Mucosa of gallbladder (tissue), 1 donor: ENCODE data around the gene TMEM151B. TPM values are rescaled to one million over a fixed set of nuclear protein-coding genes. Genes with fewer than 3 reads are reported as not detected.

Experiments
- DNase-seq: peaks from one replicate; pipeline ENCODE4 v3.0.0-alpha.2; 2020; ENCODE audit warnings: low spot score
- total RNA-seq: library from RNA; stranded (reverse); gene quantifications from one replicate; pipeline ENCODE4 v1.2.1, GENCODE V29; 2021
- donor health status: DM: no; HTN: no; CAD: no.

The TMEM151B gene
- total RNA-seq, 1 donor from 2014 or later: 0.12 TPM

GRCh38 chr6:44232676-44233566, 37.3 kb upstream of the TMEM151B start:
- DNase-seq: no peak

GRCh38 chr6:44233567-44234100, 36.6 kb upstream of the TMEM151B start:
- no peak for DNase-seq

DNA sequence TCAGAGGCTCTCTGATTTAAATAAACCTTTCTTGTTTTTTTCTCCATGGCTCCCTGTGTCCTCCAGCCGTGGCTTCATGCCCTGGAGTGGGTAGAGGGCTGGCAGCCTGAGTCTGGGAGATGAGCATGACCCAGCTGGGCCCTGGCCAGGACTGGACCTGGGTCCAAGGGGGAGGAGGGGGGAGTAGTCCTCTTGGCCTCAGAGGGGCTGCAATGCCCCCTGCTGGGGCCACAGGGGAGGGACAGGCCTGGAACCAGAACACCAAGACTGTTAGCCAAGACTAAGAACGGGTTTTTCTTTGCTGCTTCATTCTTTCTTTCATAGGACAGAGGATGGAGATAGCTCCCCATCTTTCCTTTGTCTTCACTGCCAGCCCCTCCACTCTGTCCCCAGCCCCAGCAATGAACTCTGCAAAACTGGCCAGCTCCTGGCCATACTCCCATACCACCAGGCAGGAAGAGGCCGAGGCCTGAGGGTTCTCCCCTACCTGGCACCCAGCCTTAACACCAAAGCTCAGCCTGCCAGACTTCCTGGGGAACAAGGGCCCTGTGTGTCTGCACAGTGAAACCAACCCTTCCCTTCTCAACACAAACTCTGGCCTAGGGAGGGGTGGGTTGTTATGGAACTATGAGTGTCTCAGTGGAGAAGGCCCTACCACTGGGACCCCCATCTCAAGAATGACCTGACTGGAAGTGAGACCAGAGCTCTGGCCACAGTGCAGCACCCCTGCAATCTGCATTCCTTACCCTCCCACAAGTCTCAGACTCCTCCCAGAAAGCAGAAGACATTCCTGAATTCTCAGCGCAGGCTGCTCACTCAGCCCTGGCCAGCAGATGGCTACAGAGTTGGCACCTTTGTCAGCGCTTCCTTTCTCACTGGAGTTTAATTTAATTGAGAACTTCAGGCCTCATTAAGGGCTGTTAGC, 35.9 kb upstream of the TMEM151B start:
- peak; percentile 75 for DNase-seq

DNA sequence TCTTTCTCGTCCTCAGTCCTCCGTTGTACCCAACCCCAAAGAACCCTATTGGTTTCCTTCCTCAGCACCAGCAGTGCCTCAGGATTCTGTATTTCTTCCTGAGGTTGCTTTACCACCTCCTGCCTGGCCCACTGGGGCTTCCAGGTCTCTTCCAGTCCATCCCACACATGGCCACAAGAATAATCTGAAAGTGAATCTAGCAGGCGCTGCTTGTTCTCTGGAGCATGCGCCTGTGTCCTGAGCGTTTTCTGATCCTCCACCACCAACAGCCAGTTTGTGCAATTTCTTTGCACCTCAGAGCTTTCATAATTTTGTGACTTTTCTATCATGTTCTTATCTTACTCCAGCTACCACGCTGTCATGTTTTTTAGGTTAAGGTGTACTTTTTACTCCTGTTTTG, 35.0 kb upstream of the TMEM151B start:
- DNase-seq: no peak

GRCh38 chr6:44235891-44236516, 34.2 kb upstream of the TMEM151B start:
- no peak for DNase-seq

DNA sequence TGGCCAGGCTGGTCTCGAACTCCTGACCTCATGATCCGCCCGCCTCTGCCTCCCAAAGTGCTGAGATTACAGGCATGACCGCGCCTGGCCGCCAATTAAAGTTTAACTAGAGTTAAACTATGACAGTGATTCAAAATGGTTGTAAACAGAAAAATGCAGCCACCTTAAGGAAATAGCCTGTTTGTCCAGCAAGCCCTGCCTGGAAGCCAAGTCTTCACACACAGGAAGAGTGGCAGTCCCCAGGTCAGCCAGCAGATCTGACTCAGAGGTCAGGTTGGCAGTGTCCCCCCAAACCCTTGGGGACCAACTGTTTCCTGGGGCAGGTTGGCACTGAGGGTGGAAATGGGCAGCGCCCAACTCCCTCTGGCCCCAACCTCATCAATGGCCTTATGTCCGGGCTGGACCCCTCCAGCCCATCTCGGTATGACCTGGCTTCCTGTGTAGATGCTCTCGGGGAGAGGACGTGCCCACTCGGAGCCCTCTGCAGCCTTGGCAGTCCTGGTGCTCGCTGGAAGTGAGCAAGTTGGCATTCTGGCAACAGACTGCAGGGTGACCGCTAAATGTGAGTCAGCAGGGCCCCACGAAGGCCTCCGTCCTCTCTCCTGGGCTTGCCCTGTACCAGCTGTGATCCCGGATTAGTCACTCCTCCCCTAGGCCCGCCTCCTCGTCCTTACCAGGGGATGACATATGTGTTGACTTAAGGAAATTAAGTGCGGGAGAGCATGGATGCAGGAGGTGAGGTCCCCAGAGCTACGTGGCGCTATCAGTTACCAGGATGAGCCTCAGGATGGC, 33.0 kb upstream of the TMEM151B start:
- DNase-seq: peak; percentile 95

GRCh38 chr6:44237813-44238433, 32.3 kb upstream of the TMEM151B start:
- DNase-seq: peak; percentile 79

GRCh38 chr6:44238687-44239350, 31.4 kb upstream of the TMEM151B start:
- no peak for DNase-seq

DNA sequence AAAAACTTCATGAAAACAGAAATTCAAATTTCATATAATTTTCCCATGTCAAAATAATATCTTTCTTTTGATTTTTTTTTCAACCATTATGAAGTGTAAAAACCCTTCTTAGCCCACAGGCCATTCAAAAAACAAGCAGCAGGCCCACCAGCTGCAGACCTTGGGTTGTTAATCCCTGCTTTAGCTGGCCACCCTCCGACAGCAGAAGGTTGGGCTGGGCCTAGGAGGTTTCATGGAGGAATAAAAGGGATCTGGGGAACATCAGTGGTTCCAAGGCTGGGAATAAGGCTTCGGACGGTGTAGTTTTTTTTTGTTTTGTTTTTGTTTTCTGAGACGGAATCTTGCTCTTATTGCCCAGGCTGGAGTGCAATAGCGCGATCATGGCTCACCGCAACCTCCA, 26.9 kb upstream of the TMEM151B start:
- no peak for DNase-seq

- DNase-seq: no peak
Measured at GRCh38 chr6:44245391-44245911, 24.8 kb upstream of the TMEM151B start.

GRCh38 chr6:44245912-44246662, 24.2 kb upstream of the TMEM151B start:
- DNase-seq: peak; percentile 93

GRCh38 chr6:44246663-44247337, 23.4 kb upstream of the TMEM151B start, which contains the start of gene HSP90AB1:
Gene HSP90AB1, plus strand, starts transcription at chr6:44247101. Its CDS starts 1,529 bp downstream, at chr6:44248630.
- peak; percentile 98 for DNase-seq

DNA sequence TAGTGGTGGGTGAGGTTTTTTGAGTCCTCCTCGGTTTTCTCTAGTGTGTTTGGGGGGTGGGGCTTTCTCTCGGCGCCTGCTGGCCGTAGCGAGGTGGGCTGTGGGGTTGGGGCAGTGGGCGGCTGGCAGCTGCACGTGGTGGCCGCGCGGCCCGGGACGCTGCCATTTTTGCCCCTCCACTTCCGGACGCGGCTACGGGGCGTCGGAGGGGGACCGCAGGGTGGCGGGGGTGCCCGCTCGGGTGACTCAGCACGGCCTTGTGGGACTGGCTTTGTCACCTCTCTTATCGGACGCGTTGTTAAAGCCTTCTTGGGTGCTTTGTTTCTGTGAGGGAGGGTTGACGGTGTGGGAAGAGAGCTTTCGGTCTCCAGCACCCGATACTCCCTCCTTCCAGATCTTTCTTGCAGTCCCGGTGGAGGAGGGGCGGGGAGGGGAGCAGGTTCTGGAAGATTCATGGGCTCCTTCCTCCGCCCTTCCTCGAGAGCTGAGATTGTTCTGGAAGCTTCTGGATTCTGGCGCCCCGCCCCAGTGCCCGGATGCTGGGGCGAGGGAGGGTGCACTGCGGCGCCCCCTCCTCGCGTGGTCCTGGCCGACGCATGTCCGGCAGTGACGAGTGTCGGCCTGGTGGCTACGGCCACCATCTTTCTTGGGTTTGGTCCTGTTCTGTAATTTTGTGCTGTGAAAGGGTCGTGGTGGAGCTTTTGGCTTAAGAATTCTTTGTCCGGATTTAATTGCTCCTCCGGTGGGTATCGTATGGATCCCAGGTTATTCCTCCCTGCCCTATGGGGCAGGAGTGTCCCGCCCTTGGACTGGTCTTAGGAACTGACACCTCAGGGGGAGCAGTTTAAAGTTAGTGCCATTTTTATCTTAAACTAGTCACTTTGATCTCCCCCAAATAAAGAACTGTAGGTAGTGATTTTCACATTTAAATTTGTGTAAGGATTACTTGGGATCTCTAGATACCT, 22.6 kb upstream of the TMEM151B start:
- peak; percentile 83 for DNase-seq

GRCh38 chr6:44248579-44248978, 21.7 kb upstream of the TMEM151B start:
- DNase-seq: no peak

- no peak for DNase-seq
Measured at GRCh38 chr6:44249082-44249748, 21.0 kb upstream of the TMEM151B start.

DNA sequence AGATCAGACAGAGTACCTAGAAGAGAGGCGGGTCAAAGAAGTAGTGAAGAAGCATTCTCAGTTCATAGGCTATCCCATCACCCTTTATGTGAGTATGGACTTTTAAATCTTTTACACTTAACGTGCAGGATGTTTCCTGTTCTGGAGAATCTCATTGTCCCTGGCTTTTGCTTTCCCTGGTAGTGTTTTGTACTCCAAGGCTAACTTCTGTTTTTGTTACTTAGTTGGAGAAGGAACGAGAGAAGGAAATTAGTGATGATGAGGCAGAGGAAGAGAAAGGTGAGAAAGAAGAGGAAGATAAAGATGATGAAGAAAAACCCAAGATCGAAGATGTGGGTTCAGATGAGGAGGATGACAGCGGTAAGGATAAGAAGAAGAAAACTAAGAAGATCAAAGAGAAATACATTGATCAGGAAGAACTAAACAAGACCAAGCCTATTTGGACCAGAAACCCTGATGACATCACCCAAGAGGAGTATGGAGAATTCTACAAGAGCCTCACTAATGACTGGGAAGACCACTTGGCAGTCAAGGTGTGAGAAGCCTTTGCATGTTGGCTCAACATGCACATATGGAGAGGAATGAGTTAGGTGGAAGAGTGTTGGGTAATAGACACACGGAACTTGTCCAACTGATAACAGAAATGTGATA, 20.1 kb upstream of the TMEM151B start:
- DNase-seq: no peak
